Endothelial cell of umbilical vein (primary cell): ENCODE results near the gene GALT. TPM values are rescaled to one million over a fixed set of nuclear protein-coding genes. Genes with fewer than 3 reads are reported as not detected.

Source experiments
- BruUV-seq: library from RNA; stranded (reverse); fragments of 400-500 nt; replicated peaks from 2 replicates; lab custom pipeline; 2021; lab: Mats Ljungman, UMichigan
- CTCF ChIA-PET: fragments of 300-600, 350-600 bp; sonication (Branson Sonifier 250); formaldehyde crosslinking; loops from one replicate; lab custom pipeline; 2021; ENCODE audit warnings: antibody characterized with exemption, inconsistent platforms; lab: Charles Lee
- POLR2A ChIA-PET: fragments of 300-600, 350-600 bp; sonication (Branson Sonifier 250); formaldehyde crosslinking; loops from one replicate; lab custom pipeline; 2021; ENCODE audit warnings: antibody characterized with exemption, inconsistent platforms; lab: Charles Lee
- DNase-seq: peaks from one replicate; pipeline ENCODE4 v3.0.0-alpha.2; 2011; ENCODE audit warnings: low read depth, low spot score
- FAIRE-seq: peaks from 2 replicates; lab custom pipeline; 2011; peaks lifted over from hg19 to GRCh38; lab: Jason Lieb, UNC
- H2AFZ ChIP-seq: 2 replicates; pipeline ENCODE4 v1.6.0; 2012; ENCODE audit warnings: low read depth, low read length, control low read depth, inconsistent platforms
- H3K27ac ChIP-seq: 2 replicates; pipeline ENCODE4 v1.5.1; 2011; ENCODE audit warnings: low read depth, mild to moderate bottlenecking, control low read depth, low read length, moderate library complexity; ENCODE audit not compliant: insufficient read depth
- H3K27me3 ChIP-seq, 2 experiments: 2 replicates each; pipeline versions ENCODE4 v1.6.0 to v1.6.1; 2011; ENCODE audit warnings: low read length in 2 of 2, mixed read lengths in 1 of 2; ENCODE audit not compliant: control insufficient read depth in 2 of 2, insufficient read depth in 2 of 2
- H3K36me3 ChIP-seq, 2 experiments: 2 replicates in 1 of 2; 3 replicates in 1 of 2; pipeline ENCODE4 v1.5.1; 2011; ENCODE audit warnings: low read length in 2 of 2, mild to moderate bottlenecking in 1 of 2, moderate library complexity in 1 of 2; ENCODE audit not compliant: control insufficient read depth in 2 of 2, insufficient read depth in 2 of 2; ENCODE audit errors: extremely low read depth in 1 of 2
- H3K4me1 ChIP-seq: 3 replicates; pipeline ENCODE4 v1.5.1; 2011; ENCODE audit warnings: mild to moderate bottlenecking, low read length; ENCODE audit not compliant: control insufficient read depth, insufficient read depth; ENCODE audit errors: extremely low read depth
- H3K4me2 ChIP-seq: 2 replicates; pipeline ENCODE4 v1.6.1; 2011; ENCODE audit warnings: low read length, control low read depth, mixed read lengths; ENCODE audit not compliant: insufficient read depth
- H3K4me3 ChIP-seq, 3 experiments: fragments of 200-600 bp in 1 of 3; sonication (generic), shearing (Covaris generic) in 1 of 3; replicated peaks in 1 of 3; 2 replicates each; pipeline ENCODE4 v1.5.1; 2011 to 2016; ENCODE audit warnings: control low read depth in 3 of 3, low read length in 3 of 3, mild to moderate bottlenecking in 2 of 3, inconsistent platforms in 1 of 3, low read depth in 1 of 3, moderate library complexity in 1 of 3; ENCODE audit not compliant: insufficient read depth in 1 of 3
- H3K79me2 ChIP-seq: 2 replicates; pipeline ENCODE4 v1.6.0; 2012; ENCODE audit warnings: low read length, inconsistent platforms; ENCODE audit not compliant: control insufficient read depth, insufficient read depth
- H3K9ac ChIP-seq: replicated peaks from 2 replicates; pipeline ENCODE3; 2011; ENCODE audit warnings: low read length, control low read depth; ENCODE audit not compliant: insufficient read depth; ENCODE audit errors: extremely low read depth
- H3K9me1 ChIP-seq: replicated peaks from 3 replicates; pipeline ENCODE4 v1.6.0; 2011; ENCODE audit warnings: mild to moderate bottlenecking, low read length; ENCODE audit not compliant: control insufficient read depth, insufficient read depth; ENCODE audit errors: extremely low read depth
- H3K9me3 ChIP-seq: replicated peaks from 2 replicates; pipeline ENCODE4 v1.5.1; 2012; ENCODE audit warnings: low read length, inconsistent platforms; ENCODE audit not compliant: control insufficient read depth, insufficient read depth
- H4K20me1 ChIP-seq: replicated peaks from 2 replicates; pipeline ENCODE3; 2011; ENCODE audit warnings: mild to moderate bottlenecking, low read length; ENCODE audit not compliant: control insufficient read depth, insufficient read depth; ENCODE audit errors: extremely low read depth
- CTCF ChIP-seq, 2 donors: IDR thresholded peaks; 1 replicate in 1 of 2; 2 replicates in 1 of 2; pipeline ENCODE4 v1.5.1; 2011; ENCODE audit warnings: low read length in 2 of 2, mild to moderate bottlenecking in 2 of 2, moderate library complexity in 2 of 2, control low read depth in 1 of 2, inconsistent platforms in 1 of 2, low read depth in 1 of 2; ENCODE audit not compliant: insufficient read depth in 1 of 2; ENCODE audit errors: extremely low read depth in 1 of 2
- EZH2 ChIP-seq: IDR thresholded peaks from 2 replicates; pipeline ENCODE4 v1.6.1; 2012; ENCODE audit warnings: borderline replicate concordance, low read depth, mild to moderate bottlenecking, moderate library complexity, low read length, inconsistent platforms; ENCODE audit not compliant: severe bottlenecking
- FOS ChIP-seq: IDR thresholded peaks from 2 replicates; pipeline ENCODE4 v1.6.1; 2011; ENCODE audit warnings: mild to moderate bottlenecking, low read length, moderate library complexity, borderline replicate concordance; ENCODE audit not compliant: insufficient read depth
- GATA2 ChIP-seq: IDR thresholded peaks from 2 replicates; pipeline ENCODE4 v1.7.0; 2011; ENCODE audit warnings: low read depth, mild to moderate bottlenecking, moderate library complexity, mixed read lengths, low read length; ENCODE audit not compliant: insufficient read length, insufficient read depth
- JUN ChIP-seq: IDR thresholded peaks from 2 replicates; pipeline ENCODE4 v1.6.1; 2011; ENCODE audit warnings: borderline replicate concordance, low read depth; ENCODE audit not compliant: insufficient read length, insufficient read depth
- MAX ChIP-seq: IDR thresholded peaks from 2 replicates; pipeline ENCODE4 v1.6.1; 2011; ENCODE audit not compliant: insufficient read depth, insufficient read length
- MYC ChIP-seq: IDR thresholded peaks from one replicate; pipeline ENCODE4 v1.6.1; 2011; ENCODE audit warnings: mild to moderate bottlenecking, low read depth, low read length
- POLR2A ChIP-seq: IDR thresholded peaks from 2 replicates; pipeline ENCODE4 v1.6.1; 2012; ENCODE audit warnings: low read depth, mild to moderate bottlenecking, control low read depth, low read length
- POLR2AphosphoS5 ChIP-seq: IDR thresholded peaks from 2 replicates; pipeline ENCODE4 v1.6.1; 2012; ENCODE audit warnings: low read depth, mild to moderate bottlenecking, control low read depth, low read length, moderate library complexity; ENCODE audit not compliant: insufficient read depth
- dilution Hi-C: fragments of 300-500 bp; cut with MboI; formaldehyde crosslinking; loops from one replicate; pipeline ENCODE4 v1.15.0; 2019; ENCODE audit warnings: low sequenced_read_pairs; ENCODE audit not compliant: extremely low pct_ligation_motif_present
- intact Hi-C: fragments of 100-400 bp; cut with micrococcal nuclease; formaldehyde crosslinking; loops from one replicate; pipeline ENCODE4 v1.10.0; 2022
- polyA plus RNA-seq, 4 experiments: library from polyadenylated mRNA; depleted of rRNA in 3 of 4; stranded (reverse) in 3 of 4; unstranded in 1 of 4; fragments of >200 nt; gene quantifications; 2 replicates each; pipeline versions ENCODE4 v1.2.1 to v1.2.3, GENCODE V29; 2011 to 2012; ENCODE audit warnings: missing spikeins in 1 of 4
- total RNA-seq: library from RNA; stranded (reverse); gene quantifications from 2 replicates; pipeline ENCODE4 v1.2.3, GENCODE V29; 2021

Gene GALT
- total and polyA plus RNA-seq, 2 donors (not counting 3 experiments of a cell fraction or from before 2014, with no cell fraction given): 36.6 to 58.5 TPM

- H3K79me2 ChIP-seq: no peaks in the 10 kb centered on the region
Measured at GRCh38 chr9:34671307-34671706, 24.8 kb downstream of the GALT start.

More at GRCh38 chr9:34671307-34671706, 24.8 kb downstream of the GALT start:
- Histone ChIP-seq H2AFZ (no peak overlapping the region), H3K9me1 (no peaks in the 10 kb centered on the region), H3K27ac (no peak overlapping the region), H3K27me3 (no peaks in the 10 kb centered on the region), H3K4me2 (no peak overlapping the region), H3K4me1 (no peaks in the 10 kb centered on the region), H3K9ac (no peak overlapping the region), H4K20me1 (no peaks in the 10 kb centered on the region), H3K36me3 (no peaks in the 10 kb centered on the region), H3K9me3 (no peaks in the 10 kb centered on the region), H3K4me3 (no peak overlapping the region)
- FAIRE-seq: no peak
- dilution Hi-C loops: no loop called here
- no peak for DNase-seq
- intact Hi-C loops: loop anchor here (10.0 kb wide), 1 partner anchor 313 kb away; the partner anchor contains the start of gene DNAJB5
- POLR2A ChIA-PET: no interaction called here
- CTCF ChIA-PET: interaction anchor here (1.4 kb wide), 1 partner anchor 31 kb away, joined by 9 read pairs; no protein-coding TSS in a partner anchor
- TF ChIP-seq POLR2AphosphoS5: no peak
- no peak for TF ChIP-seq MAX
- no peak for TF ChIP-seq EZH2
- TF ChIP-seq GATA2: no peak
- TF ChIP-seq MYC: no peak
- no peak for TF ChIP-seq FOS
- TF ChIP-seq JUN: no peak
- TF ChIP-seq CTCF (IDR thresholded peaks at IDR 0.05; ENCODE audit: extremely low read depth in 1 of 2, insufficient read depth in 1 of 2, low read depth in 1 of 2, low read length in 2 of 2): no peak
- TF ChIP-seq POLR2A: no peak
- no TSS peak for BruUV-seq
